ENCODE measurements around the gene DEDD.

DEDD gene

GRCh38 chr1:161131523-161132409 lies 701 bp downstream of the DEDD start:
- H3K4me3 ChIP-seq (ENCODE audit: low read depth, low read length) = peak overlapping the region; percentile 92
- H3K27me3 ChIP-seq (replicated peaks) = no peaks in the 10 kb centered on the region
- peak overlapping the region; percentile 94 for H3K27ac ChIP-seq
- no peak for DNase-seq
- H3K36me3 ChIP-seq (replicated peaks) = peaks cover 11% of the 10 kb centered on the region
- in situ Hi-C loops (cut with HindIII; ENCODE audit: low pct_ligation_motif_present, low sequenced_read_pairs) = loop anchor here (25.0 kb wide), 1 partner anchor 94 kb away; the partner anchor contains the start of genes TSTD1 and USF1
- TF ChIP-seq CTCF (IDR thresholded peaks at IDR 0.05; ENCODE audit: low read depth, low read length, missing control alignments) = no peak

DNA sequence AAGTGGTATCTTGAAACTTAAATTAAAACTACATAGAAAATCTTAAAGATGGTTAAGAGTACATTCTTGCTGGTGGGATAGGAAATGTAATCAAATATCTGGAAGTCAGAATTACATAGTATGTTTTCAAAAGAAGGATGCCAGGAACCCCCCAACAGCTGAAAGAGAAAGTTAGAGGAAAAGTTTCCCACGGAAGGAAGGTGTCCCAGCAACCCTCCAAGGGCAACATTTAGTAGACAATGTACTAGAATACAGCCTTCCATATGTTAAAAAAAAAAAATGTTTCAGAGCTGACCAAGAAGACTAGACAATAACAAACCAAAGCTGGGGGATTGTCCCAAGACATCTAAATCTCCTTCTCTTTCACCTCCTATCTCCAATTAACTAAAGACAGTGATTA lies 2.2 kb downstream of the DEDD start:
- H3K36me3 ChIP-seq (replicated peaks) = peaks cover 21% of the 10 kb centered on the region

GRCh38 chr1:161128591-161129420 lies 3.7 kb downstream of the DEDD start:
- DNase-seq = no peak
- H3K27ac ChIP-seq = no peak overlapping the region
- H3K27me3 ChIP-seq (replicated peaks) = no peaks in the 10 kb centered on the region
- H3K36me3 ChIP-seq (replicated peaks) = peaks cover 27% of the 10 kb centered on the region
- in situ Hi-C loops (cut with HindIII; ENCODE audit: low pct_ligation_motif_present, low sequenced_read_pairs) = loop anchor here (25.0 kb wide), 1 partner anchor 92 kb away; the partner anchor contains the start of genes TSTD1 and USF1
- no peak for TF ChIP-seq CTCF (IDR thresholded peaks at IDR 0.05; ENCODE audit: low read depth, low read length, missing control alignments)
- no peak overlapping the region for H3K4me3 ChIP-seq (ENCODE audit: low read depth, low read length)

More for the DNA sequence above, 2.2 kb downstream of the DEDD start:
- H3K27me3 ChIP-seq (replicated peaks) = no peaks in the 10 kb centered on the region
- no peak overlapping the region for H3K27ac ChIP-seq
- in situ Hi-C loops (cut with HindIII; ENCODE audit: low pct_ligation_motif_present, low sequenced_read_pairs) = loop anchor here (25.0 kb wide), 1 partner anchor 93 kb away; the partner anchor contains the start of genes TSTD1 and USF1
- TF ChIP-seq CTCF (IDR thresholded peaks at IDR 0.05; ENCODE audit: low read depth, low read length, missing control alignments) = no peak
- DNase-seq = no peak
- H3K4me3 ChIP-seq (ENCODE audit: low read depth, low read length) = no peak overlapping the region

GRCh38 chr1:161127649-161128048 lies 4.8 kb downstream of the DEDD start:
- peaks cover 37% of the 10 kb centered on the region for H3K36me3 ChIP-seq (replicated peaks)

DNA sequence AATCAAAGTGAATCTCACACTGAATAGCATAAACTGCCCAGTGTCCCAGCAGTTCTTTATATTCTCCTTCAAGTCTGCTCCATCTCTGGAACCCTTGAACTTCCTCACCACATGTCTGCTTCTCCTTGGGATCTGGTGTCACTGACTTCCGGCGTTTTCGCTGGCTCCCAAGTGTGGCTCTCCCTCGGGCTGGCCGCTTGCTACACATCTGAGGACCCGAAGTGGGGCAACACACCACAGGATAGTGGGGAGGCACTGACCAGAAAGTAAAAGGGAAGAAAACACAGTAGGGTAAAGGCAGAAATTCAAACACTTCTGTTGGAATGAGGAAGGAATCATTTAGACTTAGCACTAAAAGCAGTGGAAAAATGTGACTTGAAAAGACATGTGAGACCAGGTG lies 9.5 kb downstream of the DEDD start:
- H3K27ac ChIP-seq = no peak overlapping the region
- peaks cover 58% of the 10 kb centered on the region for H3K36me3 ChIP-seq (replicated peaks)
- H3K27me3 ChIP-seq (replicated peaks) = no peaks in the 10 kb centered on the region
- H3K4me3 ChIP-seq (ENCODE audit: low read depth, low read length) = no peak overlapping the region
- DNase-seq = no peak
- TF ChIP-seq CTCF (IDR thresholded peaks at IDR 0.05; ENCODE audit: low read depth, low read length, missing control alignments) = no peak
- in situ Hi-C loops (cut with HindIII; ENCODE audit: low pct_ligation_motif_present, low sequenced_read_pairs) = no loop called here

More at GRCh38 chr1:161127649-161128048, 4.8 kb downstream of the DEDD start:
- Histone ChIP-seq H3K4me3 (ENCODE audit: low read depth, low read length) (no peak overlapping the region), H3K27ac (no peak overlapping the region), H3K27me3 (replicated peaks) (no peaks in the 10 kb centered on the region)
- TF ChIP-seq CTCF (IDR thresholded peaks at IDR 0.05; ENCODE audit: low read depth, low read length, missing control alignments) = no peak
- DNase-seq = no peak
- in situ Hi-C loops (cut with HindIII; ENCODE audit: low pct_ligation_motif_present, low sequenced_read_pairs) = loop anchor here (25.0 kb wide), 1 partner anchor 90 kb away; the partner anchor contains the start of genes TSTD1 and USF1
